Loucy (cell line): ENCODE measurements around the gene IGDCC3.

Experiments
- CTCF ChIP-seq: fragments of 200-600 bp; sonication (generic); conservative IDR thresholded peaks from 2 replicates; pipeline ENCODE4 v1.5.1; 2014; ENCODE audit warnings: mild to moderate bottlenecking, antibody characterized with exemption, low read length
- EZH2phosphoT487 ChIP-seq: fragments of 200-600 bp; IDR thresholded peaks from 2 replicates; pipeline ENCODE4 v1.6.1; 2018; ENCODE audit warnings: antibody characterized with exemption, mild to moderate bottlenecking, moderate library complexity, borderline replicate concordance

- TF ChIP-seq CTCF (no peak), EZH2phosphoT487 (no peak)
Observed at GRCh38 chr15:65409036-65409631, 31.3 kb upstream of the IGDCC3 start.
